Measurements from ENCODE around the gene RNF213.
"Not testable (repeated sequence)": the region's sequence is repeated elsewhere in the genome, so short reads cannot be mapped to it uniquely, and the experiment has no call there.

Gene RNF213

DNA sequence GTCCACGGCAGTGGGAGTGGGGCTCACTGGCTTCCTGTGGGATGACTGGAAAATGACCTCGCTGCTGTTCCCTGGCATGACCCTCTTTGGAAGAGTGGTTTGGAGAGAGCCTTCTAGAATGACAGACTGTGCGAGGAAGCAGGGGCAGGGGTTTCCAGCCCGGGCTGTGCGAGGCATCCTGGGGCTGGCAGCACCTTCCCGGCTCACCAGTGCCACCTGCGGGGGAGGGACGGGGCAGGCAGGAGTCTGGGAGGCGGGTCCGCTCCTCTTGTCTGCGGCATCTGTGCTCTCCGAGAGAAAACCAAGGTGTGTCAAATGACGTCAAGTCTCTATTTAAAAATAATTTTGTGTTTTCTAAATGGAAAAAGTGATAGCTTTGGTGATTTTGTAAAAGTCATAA, 7.8 kb upstream of the RNF213 start:
- DNase-seq (ENCODE audit: low spot score): no peak

DNA sequence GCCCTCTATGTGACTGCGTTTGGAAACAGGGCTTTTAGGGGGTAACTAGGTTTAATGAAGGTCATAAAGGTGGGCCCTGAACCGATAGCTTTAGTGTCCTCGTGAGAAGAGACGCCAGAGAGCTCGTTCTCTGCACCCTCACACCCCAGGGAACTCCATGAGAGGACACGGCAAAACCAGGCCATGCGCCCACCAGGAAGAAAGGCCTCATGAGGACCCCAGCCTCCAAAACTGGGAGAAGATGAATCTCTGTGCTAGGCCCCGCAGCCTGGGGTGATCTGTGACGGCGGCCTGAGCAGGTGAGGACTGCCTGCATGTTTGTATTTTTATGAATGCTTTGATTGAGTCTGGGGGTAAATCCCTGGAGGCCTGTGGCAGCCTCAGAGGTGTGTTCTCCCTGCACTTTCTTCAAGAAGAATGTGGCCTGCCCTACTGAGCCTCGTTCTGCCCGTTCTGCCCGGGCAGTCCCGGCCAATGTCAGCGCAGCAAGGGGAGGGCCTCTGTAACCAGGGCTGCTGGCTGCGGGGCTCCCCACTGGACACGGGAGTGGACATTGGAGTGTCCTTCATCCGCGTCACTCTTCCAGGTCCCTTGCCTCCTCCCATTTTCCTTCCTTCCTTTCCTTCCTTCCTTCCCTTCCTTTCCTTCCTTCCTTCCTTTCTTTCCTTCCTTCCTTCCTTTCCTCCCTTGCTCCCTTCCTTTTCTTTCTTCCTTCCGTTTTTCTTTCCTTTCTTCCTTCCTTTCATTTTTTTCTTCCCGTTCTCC, 6.8 kb upstream of the RNF213 start:
- DNase-seq (ENCODE audit: low spot score): no peak

DNA sequence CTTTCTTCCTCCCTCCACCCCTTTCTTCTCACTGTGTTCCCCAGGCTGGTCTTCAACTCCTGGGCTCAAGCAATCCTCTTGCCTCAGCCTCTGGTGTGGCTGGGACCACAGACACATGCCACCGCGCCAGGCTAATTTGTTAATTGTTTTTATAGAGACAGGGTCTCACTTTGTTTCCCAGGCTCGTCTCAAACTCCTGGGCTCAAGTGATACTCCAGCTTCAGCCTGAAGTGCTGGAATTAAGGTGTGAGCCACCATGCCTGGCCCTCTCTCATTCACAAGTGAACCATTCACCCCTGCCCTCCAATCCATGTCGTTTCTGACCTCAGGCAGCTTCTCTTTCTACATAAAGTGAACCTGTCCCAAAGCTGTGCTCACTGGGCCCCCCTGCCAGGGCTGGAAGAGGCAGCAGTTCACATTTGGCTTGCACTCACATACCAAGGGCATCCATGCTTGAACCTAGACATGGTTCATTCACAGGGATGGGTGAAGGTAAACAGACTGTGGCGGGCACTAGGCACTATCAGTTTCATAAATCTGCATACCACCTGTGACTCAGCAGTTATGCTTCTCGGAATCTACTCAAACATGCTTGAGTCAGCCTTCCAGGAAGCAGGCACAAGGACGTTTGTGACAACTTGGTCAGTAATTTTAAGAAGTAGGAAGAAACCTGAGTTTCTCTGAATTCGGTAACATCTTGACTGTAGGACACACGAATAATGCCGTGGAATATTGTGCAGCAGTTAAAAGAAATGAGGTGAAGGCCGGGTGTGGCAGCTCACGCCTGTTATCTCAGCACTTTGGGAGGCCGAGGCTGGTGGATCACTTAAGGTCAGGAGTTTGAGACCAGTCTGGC, 6.0 kb upstream of the RNF213 start:
- DNase-seq (ENCODE audit: low spot score): no peak

GRCh38 chr17:80256034-80256350, 4.7 kb upstream of the RNF213 start:
- DNase-seq (ENCODE audit: low spot score): no peak

DNA sequence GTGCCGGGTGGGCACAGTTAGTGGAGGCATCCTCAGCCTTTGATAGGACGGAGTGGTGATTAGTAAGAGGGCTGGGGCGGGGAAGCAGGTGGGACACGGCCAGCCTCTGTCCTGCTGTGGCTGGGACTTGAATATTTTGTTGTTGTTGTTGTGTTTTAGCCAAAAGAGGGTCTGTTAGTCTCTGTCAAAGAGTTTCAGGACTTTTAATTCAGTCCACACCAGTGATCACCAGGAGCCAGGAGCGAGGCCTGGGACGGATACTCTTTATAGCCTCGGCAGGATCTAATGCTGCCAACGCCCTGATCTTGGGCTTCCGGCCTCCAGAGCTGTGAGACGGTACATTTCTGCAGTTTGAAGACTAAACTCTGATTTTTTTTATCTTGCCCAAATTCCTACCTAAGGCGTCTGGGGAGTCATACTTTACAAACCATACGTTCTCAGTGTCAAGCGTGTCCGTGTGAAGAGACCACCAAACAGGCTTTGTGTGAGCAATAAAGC, 2.9 kb upstream of the RNF213 start:
- no peak for DNase-seq (ENCODE audit: low spot score)

GRCh38 chr17:80258296-80258695, 2.4 kb upstream of the RNF213 start:
- not testable (repeated sequence) for DNase-seq (ENCODE audit: low spot score)

DNA sequence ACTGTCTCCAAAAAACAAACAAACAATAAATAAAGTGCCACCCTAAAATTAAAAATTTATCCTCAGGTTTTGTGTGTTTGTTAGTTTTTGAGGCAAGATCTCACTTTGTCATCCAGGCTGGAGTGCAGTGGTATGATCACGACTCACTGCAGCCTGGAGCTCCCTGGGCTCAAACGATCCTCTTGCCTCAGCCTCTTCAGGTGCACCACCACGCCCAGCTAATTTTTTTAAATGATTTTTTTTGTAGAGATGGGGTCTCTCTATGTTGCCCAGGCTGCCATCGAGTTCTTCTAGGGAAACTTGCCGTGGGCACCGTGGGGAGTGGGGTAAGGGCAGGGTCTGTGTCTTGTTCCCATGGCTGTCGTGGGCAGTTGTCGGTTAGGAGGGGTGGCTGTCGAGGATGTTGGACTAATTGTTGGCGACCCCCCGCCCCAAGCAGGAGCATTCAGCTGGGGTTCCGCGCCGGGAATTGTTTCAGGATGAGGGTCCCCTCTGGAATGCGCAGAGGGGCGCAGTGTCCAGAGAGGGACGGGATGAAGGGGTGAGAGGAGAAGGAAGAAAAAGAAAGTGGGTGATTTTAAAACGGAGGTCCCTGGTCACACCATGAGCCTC, 1.1 kb upstream of the RNF213 start:
- DNase-seq (ENCODE audit: low spot score): no peak

- DNase-seq (ENCODE audit: low spot score): peak; percentile 90
Measured at GRCh38 chr17:80260069-80260535, 550 bp upstream of the RNF213 start.

DNA sequence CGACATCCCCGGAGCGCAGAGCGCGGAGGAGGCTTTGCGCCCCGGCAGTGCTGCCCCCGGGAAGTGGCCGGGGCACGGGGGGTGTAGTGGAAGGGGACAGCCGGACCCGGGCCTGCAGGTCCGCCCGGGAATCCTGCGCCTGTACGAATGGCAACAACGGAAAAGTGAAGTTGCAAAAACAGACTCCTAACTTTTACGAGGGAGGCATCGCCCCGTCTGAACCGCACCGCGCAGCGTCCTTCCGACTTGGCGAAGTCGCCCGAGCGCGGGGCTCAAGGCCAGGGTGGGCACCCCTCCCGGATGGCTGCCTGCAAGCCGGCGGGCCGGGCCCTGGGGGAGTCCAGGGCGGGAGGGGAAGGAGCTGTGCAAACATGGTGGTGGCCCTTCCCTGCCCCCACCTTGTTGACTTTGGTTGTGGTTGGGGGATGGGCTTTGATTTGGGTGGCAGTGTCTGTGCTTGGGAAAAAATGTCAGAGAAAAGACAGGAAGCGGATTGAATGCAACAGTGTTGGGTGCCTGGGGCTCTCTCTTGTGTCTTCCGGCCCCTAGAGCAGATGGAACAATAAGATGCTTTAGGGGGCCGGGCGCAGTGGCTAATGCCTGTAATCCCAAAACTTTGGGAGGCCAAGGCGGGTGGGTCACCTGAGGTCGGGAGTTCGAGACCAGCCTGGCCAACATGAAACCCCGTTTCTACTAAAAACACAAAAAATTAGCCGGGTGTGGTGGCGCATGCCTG, 675 bp downstream of the RNF213 start:
- DNase-seq (ENCODE audit: low spot score): peak; percentile 87

DNA sequence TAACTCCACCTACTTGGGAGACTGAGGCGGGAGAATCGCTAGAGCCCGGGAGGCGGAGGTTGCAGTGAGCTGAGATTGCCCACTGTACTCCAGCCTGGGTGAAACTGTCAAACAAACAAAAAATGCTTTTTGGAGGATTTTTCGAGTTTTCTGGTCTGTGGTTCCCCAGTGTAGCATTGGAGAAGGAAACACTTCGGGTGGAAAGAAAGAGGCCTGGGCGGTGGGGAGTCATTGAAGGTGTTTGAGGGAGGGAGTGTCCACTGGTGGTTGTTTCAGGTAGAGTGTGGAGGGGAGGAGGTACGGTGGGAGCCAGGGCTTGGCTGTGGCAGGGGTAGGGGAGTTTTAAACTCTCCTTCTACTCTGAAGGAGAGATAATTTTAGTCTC, 1.2 kb downstream of the RNF213 start:
- no peak for DNase-seq (ENCODE audit: low spot score)

GRCh38 chr17:80262291-80262690, 1.6 kb downstream of the RNF213 start:
- no peak for DNase-seq (ENCODE audit: low spot score)

- peak; percentile 57 for DNase-seq (ENCODE audit: low spot score)
Measured at GRCh38 chr17:80262775-80263244, 2.2 kb downstream of the RNF213 start.

DNA sequence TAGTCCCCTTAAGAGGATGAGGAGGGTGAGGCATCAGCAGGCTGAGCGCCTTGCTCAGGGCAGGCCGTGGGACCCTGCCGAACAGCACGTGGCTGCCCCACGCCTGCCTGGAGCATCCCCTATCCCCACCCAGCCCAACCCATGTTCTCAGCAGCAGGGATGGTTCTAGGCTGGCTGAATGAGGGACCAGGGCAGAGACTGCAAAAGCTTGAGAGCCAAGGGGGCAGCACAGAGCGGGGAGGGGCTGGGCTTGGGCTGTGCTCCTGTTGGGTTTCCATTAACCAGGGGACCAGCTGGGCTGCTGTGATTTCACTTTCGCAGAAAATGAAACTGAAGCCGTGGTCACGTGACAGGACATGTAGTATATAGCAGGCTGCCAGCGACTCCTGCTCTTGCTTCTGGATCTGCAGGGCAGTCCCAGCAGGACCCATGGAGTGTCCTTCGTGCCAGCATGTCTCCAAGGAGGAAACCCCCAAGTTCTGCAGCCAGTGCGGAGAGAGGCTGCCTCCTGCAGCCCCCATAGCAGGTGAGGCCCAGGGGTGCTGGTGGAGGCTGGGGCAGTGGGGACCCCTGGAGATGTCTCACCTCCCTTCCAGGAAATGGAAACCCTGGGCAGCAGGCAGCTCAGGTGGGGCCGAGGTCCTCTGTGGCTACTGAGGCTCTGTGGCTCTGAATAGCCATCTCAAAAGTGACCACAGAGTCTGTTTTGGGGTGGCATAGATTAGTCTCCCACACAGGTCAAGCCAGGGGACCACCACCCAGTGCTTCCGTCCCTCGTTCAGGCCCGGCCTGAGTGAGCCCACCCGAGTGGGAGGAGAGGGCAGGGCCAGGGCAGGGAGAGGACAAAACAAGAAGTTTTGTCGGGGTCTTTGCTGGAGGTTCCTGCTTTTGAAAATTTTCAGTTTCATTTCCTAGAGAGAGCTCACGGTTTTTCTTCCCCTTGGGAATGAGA, 2.9 kb downstream of the RNF213 start:
- peak; percentile 54 for DNase-seq (ENCODE audit: low spot score)

GRCh38 chr17:80264205-80265075, 3.8 kb downstream of the RNF213 start:
- DNase-seq (ENCODE audit: low spot score): no peak

DNA sequence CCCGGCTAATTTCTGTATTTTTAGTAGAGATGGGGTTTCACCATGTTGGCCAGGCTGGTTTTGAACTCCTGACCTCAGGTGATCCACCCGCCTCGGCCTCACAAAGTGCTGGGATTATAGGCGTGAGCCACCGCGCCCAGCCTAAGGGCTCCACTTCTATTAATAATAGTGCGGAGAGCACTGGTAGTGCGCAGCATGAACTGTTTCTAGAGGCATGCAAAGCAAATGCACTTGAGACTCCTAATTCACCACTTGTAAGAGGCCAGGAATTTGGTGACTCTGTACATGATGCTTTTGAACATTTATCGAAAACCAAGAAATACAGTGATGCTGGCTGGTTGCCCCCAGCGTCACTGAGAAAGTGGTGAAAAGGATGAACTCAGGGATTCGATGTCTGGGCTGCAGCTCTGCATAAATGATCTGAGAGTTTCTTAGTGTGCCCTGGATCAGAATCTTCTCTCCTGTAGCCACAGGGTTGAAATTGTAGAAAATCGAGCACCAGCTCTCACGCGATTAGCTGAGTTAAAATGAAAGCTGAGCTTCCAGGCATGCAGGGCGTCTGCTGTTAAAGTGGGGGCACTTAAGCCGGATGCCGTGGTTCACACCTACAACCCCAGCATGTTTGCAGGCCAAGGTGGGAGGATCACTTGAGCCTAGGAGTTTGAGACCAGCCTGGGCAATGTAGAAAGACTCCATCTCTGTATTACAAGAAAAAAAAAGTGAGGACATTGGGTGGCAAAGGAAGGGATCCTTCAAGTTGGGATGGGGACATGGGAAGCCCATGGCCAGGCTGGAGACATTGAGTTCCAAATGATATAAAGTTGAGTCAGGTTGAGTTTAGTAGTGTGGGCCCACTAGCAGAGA, 4.8 kb downstream of the RNF213 start:
- no peak for DNase-seq (ENCODE audit: low spot score)

DNA sequence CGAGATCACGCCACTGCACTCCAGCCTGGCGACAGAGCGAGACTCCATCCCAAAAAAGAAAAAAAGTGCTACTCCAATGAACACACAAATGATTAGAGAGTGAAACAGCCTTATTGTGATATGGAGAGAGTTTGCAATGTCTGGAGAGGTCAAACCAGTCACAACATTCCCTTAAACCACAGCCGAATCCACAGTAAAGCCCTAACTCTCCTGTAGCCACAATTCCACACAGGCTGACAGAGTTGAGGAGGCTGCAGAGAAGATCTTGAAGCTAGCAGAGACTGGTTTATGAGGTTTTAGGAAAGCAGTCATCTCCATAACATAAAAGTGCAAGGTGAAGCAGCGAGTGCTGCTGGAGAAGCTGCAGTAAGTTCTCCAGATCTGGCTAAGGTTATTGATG, 6.7 kb downstream of the RNF213 start:
- no peak for DNase-seq (ENCODE audit: low spot score)

GRCh38 chr17:80268427-80268826, 7.8 kb downstream of the RNF213 start:
- DNase-seq (ENCODE audit: low spot score): no peak

DNA sequence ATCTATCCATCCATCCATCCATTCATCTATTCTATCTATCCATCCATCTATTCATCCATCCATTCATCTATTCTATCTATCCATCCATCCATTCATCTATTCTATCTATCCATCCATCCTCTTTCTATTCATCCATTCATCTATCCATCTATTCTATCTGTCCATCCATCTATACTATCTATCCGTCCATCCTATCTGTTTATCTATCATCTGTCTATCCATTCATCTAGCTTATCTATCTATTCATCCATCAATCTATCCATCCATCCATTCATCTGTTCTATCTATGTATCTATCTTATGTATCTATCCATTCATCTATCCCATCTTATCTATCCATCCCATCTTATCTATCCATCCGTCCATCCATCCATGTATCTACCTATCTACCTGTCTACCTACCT, 8.8 kb downstream of the RNF213 start:
- DNase-seq (ENCODE audit: low spot score): no peak

DNA sequence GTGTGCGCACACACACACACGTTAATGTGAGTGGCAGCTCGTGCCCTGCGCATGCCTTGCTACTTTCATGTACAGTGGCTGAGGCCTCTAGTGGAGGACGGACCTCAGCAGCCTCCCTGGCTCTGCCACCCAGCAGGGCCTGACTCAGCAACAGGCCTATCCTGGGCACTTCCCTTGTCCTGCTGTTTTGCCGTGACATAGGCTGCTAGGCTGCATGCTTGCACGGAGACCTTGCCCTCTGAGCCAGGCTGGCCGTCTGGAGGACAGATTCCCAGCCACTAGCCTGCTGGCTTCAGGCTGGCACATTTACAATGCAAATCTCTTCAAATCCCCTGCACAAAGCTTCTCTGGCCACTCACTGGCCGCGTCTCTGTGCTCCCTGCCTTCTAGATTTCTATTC, 9.5 kb downstream of the RNF213 start:
- DNase-seq (ENCODE audit: low spot score): peak; percentile 76

All from ecto neural progenitor cell (in vitro differentiated cells).